PC-9 (cell line): ENCODE results near the gene METTL22. TPM values are rescaled to one million over a fixed set of nuclear protein-coding genes. Genes with fewer than 3 reads are reported as not detected.

ENCODE experiments used
- BruUV-seq: library from RNA; stranded (reverse); fragments of 400-500 nt; replicated peaks from 2 replicates; lab custom pipeline; 2021; lab: Mats Ljungman, UMichigan
- CTCF ChIA-PET: fragments of 300-600 bp; sonication (Branson Sonifier 250); formaldehyde crosslinking; loops from one replicate; lab custom pipeline; 2022; ENCODE audit warnings: antibody characterized with exemption; lab: Charles Lee
- POLR2A ChIA-PET: fragments of 300-600 bp; sonication (Branson Sonifier 250); formaldehyde crosslinking; loops from one replicate; lab custom pipeline; 2022; ENCODE audit warnings: antibody characterized with exemption; ENCODE audit not compliant: unreplicated experiment; lab: Charles Lee
- DNase-seq, 2 experiments: peaks; one replicate each; pipeline versions ENCODE4 v3.0.0 to v3.0.0-alpha.2; 2015 to 2022; ENCODE audit warnings: mixed read lengths in 1 of 2
- H2AFZ ChIP-seq: fragments of 200-600 bp; sonication (generic); 2 replicates; pipeline ENCODE4 v1.8.1; 2017; ENCODE audit warnings: antibody characterized with exemption
- H3F3A ChIP-seq: fragments of 200-600 bp; sonication (generic); 2 replicates; pipeline ENCODE4 v1.8.1; 2017; ENCODE audit warnings: antibody characterized with exemption, mild to moderate bottlenecking, low read depth; ENCODE audit not compliant: insufficient read depth
- H3K27ac ChIP-seq: fragments of 200-600 bp; sonication (generic); 2 replicates; pipeline ENCODE4 v1.6.1; 2016; ENCODE audit warnings: mixed run types
- H3K27me3 ChIP-seq: fragments of 200-600 bp; sonication (generic); 2 replicates; pipeline ENCODE4 v1.6.1; 2016; ENCODE audit warnings: low read depth, mixed run types; ENCODE audit not compliant: insufficient read depth
- H3K36me3 ChIP-seq: fragments of 200-600 bp; sonication (generic); 2 replicates; pipeline ENCODE4 v1.6.1; 2016; ENCODE audit warnings: low read depth, mixed run types
- H3K4me1 ChIP-seq: fragments of 200-600 bp; sonication (generic); replicated peaks from 2 replicates; pipeline ENCODE4 v1.6.1; 2016; ENCODE audit warnings: mixed run types; ENCODE audit not compliant: insufficient read depth
- H3K4me2 ChIP-seq: fragments of 200-600 bp; sonication (generic); 2 replicates; pipeline ENCODE4 v1.6.1; 2017; ENCODE audit warnings: mixed run types
- H3K4me3 ChIP-seq: fragments of 200-600 bp; sonication (generic); 2 replicates; pipeline ENCODE4 v1.6.1; 2016; ENCODE audit warnings: mixed run types
- H3K79me2 ChIP-seq: fragments of 200-600 bp; sonication (generic); 2 replicates; pipeline ENCODE4 v1.6.1; 2017; ENCODE audit warnings: low read depth, mixed run types
- H3K9me2 ChIP-seq: fragments of 200-600 bp; sonication (generic); 2 replicates; pipeline ENCODE4 v1.8.1; 2017; ENCODE audit warnings: mild to moderate bottlenecking; ENCODE audit not compliant: insufficient read depth
- H3K9me3 ChIP-seq: fragments of 200-600 bp; sonication (generic); 2 replicates; pipeline ENCODE4 v1.8.1; 2016; ENCODE audit warnings: low read depth; ENCODE audit not compliant: insufficient read depth
- H4K20me1 ChIP-seq: fragments of 200-600 bp; sonication (generic); 2 replicates; pipeline ENCODE4 v1.8.1; 2017; ENCODE audit not compliant: insufficient read depth
- CTCF ChIP-seq: fragments of 200-600 bp; sonication (generic); conservative IDR thresholded peaks from 2 replicates; pipeline ENCODE4 v1.6.1; 2017; ENCODE audit warnings: mixed run types, antibody characterized with exemption, mild to moderate bottlenecking, moderate library complexity
- EZH2 ChIP-seq: fragments of 200-600 bp; sonication (generic); IDR thresholded peaks from 2 replicates; pipeline ENCODE4 v1.8.0; 2017; ENCODE audit warnings: antibody characterized with exemption, low read depth
- intact Hi-C: fragments of 100-400 bp; cut with micrococcal nuclease; formaldehyde crosslinking; loops from one replicate; pipeline ENCODE4 v1.10.0; 2022; ENCODE audit not compliant: unreplicated experiment
- total RNA-seq: library from RNA; stranded (reverse); gene quantifications from 2 replicates; pipeline ENCODE4 v1.2.3, GENCODE V29; 2021

The METTL22 gene
- total RNA-seq, 1 experiment from 2014 or later: 62.2 TPM

- Histone ChIP-seq H3K4me1 (no peaks in the 10 kb centered on the region), H3K36me3 (peaks cover 9% of the 10 kb centered on the region; the same call in 1 of the 2 replicates), H4K20me1 (peaks cover 3% of the 10 kb centered on the region; the same call in 1 of the 2 replicates), H3K27ac (no peak overlapping the region), H3K4me3 (no peak overlapping the region), H3K27me3 (no peaks in the 10 kb centered on the region), H2AFZ (no peak overlapping the region), H3K9me3 (no peaks in the 10 kb centered on the region), H3F3A (no peaks in the 10 kb centered on the region), H3K4me2 (no peak overlapping the region), H3K79me2 (peaks cover 9% of the 10 kb centered on the region; the same call in 1 of the 2 replicates), H3K9me2 (no peaks in the 10 kb centered on the region)
- POLR2A ChIA-PET: no interaction called here
- CTCF ChIA-PET: no interaction called here
- intact Hi-C loops: no loop called here
- BruUV-seq: no TSS peak
- no peak for DNase-seq
- TF ChIP-seq EZH2: no peak
- TF ChIP-seq CTCF: no peak
Observed at GRCh38 chr16:8628981-8629725, 7.7 kb downstream of the METTL22 start.

GRCh38 chr16:8630255-8630953, 8.9 kb downstream of the METTL22 start:
- no peak for DNase-seq
- Histone ChIP-seq H3K9me3 (no peaks in the 10 kb centered on the region), H3K27me3 (no peaks in the 10 kb centered on the region), H2AFZ (no peak overlapping the region), H3K36me3 (peaks cover 9% of the 10 kb centered on the region; the same call in 1 of the 2 replicates), H3K79me2 (no peaks in the 10 kb centered on the region), H3F3A (no peaks in the 10 kb centered on the region), H3K27ac (no peak overlapping the region), H3K4me2 (no peak overlapping the region), H4K20me1 (no peaks in the 10 kb centered on the region), H3K4me3 (no peak overlapping the region), H3K4me1 (no peaks in the 10 kb centered on the region), H3K9me2 (no peaks in the 10 kb centered on the region)
- TF ChIP-seq EZH2: no peak
- no peak for TF ChIP-seq CTCF
- ChIA-PET CTCF (no interaction called here), POLR2A (no interaction called here)
- intact Hi-C loops: no loop called here
- no TSS peak for BruUV-seq

- BruUV-seq: no TSS peak
- H4K20me1 ChIP-seq: no peaks in the 10 kb centered on the region
- no peak for DNase-seq
- no peak for TF ChIP-seq EZH2
- no peaks in the 10 kb centered on the region for H3K4me1 ChIP-seq
- POLR2A ChIA-PET: no interaction called here
- H3K9me3 ChIP-seq: no peaks in the 10 kb centered on the region
- no peaks in the 10 kb centered on the region for H3K27me3 ChIP-seq
- no peaks in the 10 kb centered on the region for H3K9me2 ChIP-seq
- no peaks in the 10 kb centered on the region for H3K79me2 ChIP-seq
- no peaks in the 10 kb centered on the region for H3F3A ChIP-seq
- peaks cover 5% of the 10 kb centered on the region; the same call in 1 of the 2 replicates for H3K36me3 ChIP-seq
- H3K27ac ChIP-seq: no peak overlapping the region
- H2AFZ ChIP-seq: no peak overlapping the region
- no peak overlapping the region for H3K4me2 ChIP-seq
- CTCF ChIA-PET: no interaction called here
- no peak overlapping the region for H3K4me3 ChIP-seq
- intact Hi-C loops: no loop called here
Observed at GRCh38 chr16:8631373-8631772, 9.9 kb downstream of the METTL22 start.
